WTC11 (cell line): ENCODE results near the gene FGF1.

Experiments used
- CTCF ChIP-seq: fragments of 200-600 bp; IDR thresholded peaks from 2 replicates; pipeline ENCODE4 v1.8.0; 2022; ENCODE audit warnings: antibody characterized with exemption
- ESRRA ChIP-seq: sonication (generic); formaldehyde crosslinking; IDR thresholded peaks from 2 replicates; pipeline ENCODE4 v1.8.1; 2022; ENCODE audit warnings: mild to moderate bottlenecking, missing genetic modification reagents, borderline replicate concordance
- TP53 ChIP-seq: sonication (generic); formaldehyde crosslinking; IDR thresholded peaks from 2 replicates; pipeline ENCODE4 v1.8.1; 2023; ENCODE audit warnings: mild to moderate bottlenecking, missing genetic modification reagents
- USF2 ChIP-seq: sonication (generic); formaldehyde crosslinking; IDR thresholded peaks from 2 replicates; pipeline ENCODE4 v1.8.1; 2023; ENCODE audit warnings: mild to moderate bottlenecking, missing genetic modification reagents, moderate library complexity
- ZNF138 ChIP-seq: sonication (generic); formaldehyde crosslinking; conservative IDR thresholded peaks from 2 replicates; pipeline ENCODE4 v1.8.1; 2022; ENCODE audit warnings: mild to moderate bottlenecking, moderate library complexity, missing genetic modification reagents
- TF ChIP-seq, protein P1 (sequence below): sonication (generic); formaldehyde crosslinking; IDR thresholded peaks from 2 replicates; pipeline ENCODE4 v1.8.0; 2022; ENCODE audit warnings: missing genetic modification reagents
- TF ChIP-seq, protein P2 (sequence below): sonication (generic); formaldehyde crosslinking; IDR thresholded peaks from 2 replicates; pipeline ENCODE4 v1.8.0; 2023; ENCODE audit warnings: missing genetic modification reagents
- TF ChIP-seq, protein P3 (sequence below): fragments of 250-450 bp; sonication (Bioruptor Pico); IDR thresholded peaks from 2 replicates; pipeline ENCODE4 v1.9.0; 2021; ENCODE audit warnings: mild to moderate bottlenecking, borderline replicate concordance

DNA sequence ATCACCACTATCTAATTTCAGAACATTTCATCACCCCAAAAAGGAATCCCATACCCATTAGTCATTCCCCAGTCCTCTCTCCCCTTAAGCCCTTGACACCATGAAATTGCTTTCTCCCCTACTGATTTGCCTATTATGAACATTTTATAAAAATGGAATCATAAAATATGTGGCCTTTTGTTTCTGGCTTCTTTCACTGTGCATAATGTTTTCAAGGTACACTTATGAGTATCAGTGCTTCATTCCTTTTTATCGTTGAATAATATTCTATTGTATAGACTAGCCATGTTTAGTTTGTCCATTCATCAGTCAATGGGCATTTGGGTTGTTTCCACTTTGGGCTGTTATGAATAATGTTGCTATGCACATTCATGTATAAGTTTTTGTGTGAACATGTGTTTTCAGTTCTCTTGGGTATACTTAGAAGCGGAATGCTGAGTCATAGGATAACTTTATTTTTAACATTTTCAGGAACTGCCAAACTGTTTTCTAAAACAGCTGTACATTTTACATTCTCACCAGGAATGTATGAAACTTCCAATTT is 40.4 kb upstream of the FGF1 start:
- TF ChIP-seq ESRRA (no peak), USF2 (no peak), CTCF (no peak), TP53 (CRISPR knock-in tag) (no peak), ZNF138 (CRISPR knock-in tag) (no peak)
- TF ChIP-seq, protein P1, sequence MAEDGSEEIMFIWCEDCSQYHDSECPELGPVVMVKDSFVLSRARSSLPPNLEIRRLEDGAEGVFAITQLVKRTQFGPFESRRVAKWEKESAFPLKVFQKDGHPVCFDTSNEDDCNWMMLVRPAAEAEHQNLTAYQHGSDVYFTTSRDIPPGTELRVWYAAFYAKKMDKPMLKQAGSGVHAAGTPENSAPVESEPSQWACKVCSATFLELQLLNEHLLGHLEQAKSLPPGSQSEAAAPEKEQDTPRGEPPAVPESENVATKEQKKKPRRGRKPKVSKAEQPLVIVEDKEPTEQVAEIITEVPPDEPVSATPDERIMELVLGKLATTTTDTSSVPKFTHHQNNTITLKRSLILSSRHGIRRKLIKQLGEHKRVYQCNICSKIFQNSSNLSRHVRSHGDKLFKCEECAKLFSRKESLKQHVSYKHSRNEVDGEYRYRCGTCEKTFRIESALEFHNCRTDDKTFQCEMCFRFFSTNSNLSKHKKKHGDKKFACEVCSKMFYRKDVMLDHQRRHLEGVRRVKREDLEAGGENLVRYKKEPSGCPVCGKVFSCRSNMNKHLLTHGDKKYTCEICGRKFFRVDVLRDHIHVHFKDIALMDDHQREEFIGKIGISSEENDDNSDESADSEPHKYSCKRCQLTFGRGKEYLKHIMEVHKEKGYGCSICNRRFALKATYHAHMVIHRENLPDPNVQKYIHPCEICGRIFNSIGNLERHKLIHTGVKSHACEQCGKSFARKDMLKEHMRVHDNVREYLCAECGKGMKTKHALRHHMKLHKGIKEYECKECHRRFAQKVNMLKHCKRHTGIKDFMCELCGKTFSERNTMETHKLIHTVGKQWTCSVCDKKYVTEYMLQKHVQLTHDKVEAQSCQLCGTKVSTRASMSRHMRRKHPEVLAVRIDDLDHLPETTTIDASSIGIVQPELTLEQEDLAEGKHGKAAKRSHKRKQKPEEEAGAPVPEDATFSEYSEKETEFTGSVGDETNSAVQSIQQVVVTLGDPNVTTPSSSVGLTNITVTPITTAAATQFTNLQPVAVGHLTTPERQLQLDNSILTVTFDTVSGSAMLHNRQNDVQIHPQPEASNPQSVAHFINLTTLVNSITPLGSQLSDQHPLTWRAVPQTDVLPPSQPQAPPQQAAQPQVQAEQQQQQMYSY (CRISPR knock-in tag): no peak
- TF ChIP-seq, protein P2, sequence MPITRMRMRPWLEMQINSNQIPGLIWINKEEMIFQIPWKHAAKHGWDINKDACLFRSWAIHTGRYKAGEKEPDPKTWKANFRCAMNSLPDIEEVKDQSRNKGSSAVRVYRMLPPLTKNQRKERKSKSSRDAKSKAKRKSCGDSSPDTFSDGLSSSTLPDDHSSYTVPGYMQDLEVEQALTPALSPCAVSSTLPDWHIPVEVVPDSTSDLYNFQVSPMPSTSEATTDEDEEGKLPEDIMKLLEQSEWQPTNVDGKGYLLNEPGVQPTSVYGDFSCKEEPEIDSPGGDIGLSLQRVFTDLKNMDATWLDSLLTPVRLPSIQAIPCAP (CRISPR knock-in tag): no peak
- TF ChIP-seq, protein P3, sequence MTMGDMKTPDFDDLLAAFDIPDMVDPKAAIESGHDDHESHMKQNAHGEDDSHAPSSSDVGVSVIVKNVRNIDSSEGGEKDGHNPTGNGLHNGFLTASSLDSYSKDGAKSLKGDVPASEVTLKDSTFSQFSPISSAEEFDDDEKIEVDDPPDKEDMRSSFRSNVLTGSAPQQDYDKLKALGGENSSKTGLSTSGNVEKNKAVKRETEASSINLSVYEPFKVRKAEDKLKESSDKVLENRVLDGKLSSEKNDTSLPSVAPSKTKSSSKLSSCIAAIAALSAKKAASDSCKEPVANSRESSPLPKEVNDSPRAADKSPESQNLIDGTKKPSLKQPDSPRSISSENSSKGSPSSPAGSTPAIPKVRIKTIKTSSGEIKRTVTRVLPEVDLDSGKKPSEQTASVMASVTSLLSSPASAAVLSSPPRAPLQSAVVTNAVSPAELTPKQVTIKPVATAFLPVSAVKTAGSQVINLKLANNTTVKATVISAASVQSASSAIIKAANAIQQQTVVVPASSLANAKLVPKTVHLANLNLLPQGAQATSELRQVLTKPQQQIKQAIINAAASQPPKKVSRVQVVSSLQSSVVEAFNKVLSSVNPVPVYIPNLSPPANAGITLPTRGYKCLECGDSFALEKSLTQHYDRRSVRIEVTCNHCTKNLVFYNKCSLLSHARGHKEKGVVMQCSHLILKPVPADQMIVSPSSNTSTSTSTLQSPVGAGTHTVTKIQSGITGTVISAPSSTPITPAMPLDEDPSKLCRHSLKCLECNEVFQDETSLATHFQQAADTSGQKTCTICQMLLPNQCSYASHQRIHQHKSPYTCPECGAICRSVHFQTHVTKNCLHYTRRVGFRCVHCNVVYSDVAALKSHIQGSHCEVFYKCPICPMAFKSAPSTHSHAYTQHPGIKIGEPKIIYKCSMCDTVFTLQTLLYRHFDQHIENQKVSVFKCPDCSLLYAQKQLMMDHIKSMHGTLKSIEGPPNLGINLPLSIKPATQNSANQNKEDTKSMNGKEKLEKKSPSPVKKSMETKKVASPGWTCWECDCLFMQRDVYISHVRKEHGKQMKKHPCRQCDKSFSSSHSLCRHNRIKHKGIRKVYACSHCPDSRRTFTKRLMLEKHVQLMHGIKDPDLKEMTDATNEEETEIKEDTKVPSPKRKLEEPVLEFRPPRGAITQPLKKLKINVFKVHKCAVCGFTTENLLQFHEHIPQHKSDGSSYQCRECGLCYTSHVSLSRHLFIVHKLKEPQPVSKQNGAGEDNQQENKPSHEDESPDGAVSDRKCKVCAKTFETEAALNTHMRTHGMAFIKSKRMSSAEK (CRISPR knock-in tag): no peak
